GM21381 (cell line): ENCODE data around the gene RRAGA.
"Not testable (repeated sequence)": the region's sequence is repeated elsewhere in the genome, so short reads cannot be mapped to it uniquely, and the experiment has no call there.

Experiments
- ATAC-seq: cut with Tn5 transposase; IDR thresholded peaks from one replicate; pipeline ENCODE4 v1.9.1; 2021; ENCODE audit warnings: mild to moderate bottlenecking, moderate library complexity; ENCODE audit not compliant: unreplicated experiment

RRAGA gene

GRCh38 chr9:19048966-19049916, at the start of gene RRAGA:
Gene RRAGA (plus strand): TSS chr9:19049427. CDS start chr9:19049660, 233 bp downstream.
- ATAC-seq = peak; percentile 87

GRCh38 chr9:19000133-19000532, 49.1 kb upstream of the RRAGA start:
- ATAC-seq = no peak

GRCh38 chr9:19009391-19009965, 39.7 kb upstream of the RRAGA start:
- no peak for ATAC-seq

- ATAC-seq = no peak
Measured at GRCh38 chr9:19018201-19018600, 31.0 kb upstream of the RRAGA start.

GRCh38 chr9:19020886-19021455, 28.3 kb upstream of the RRAGA start:
- no peak for ATAC-seq

- not testable (repeated sequence) for ATAC-seq
Measured at GRCh38 chr9:19021649-19022048, 27.6 kb upstream of the RRAGA start.

GRCh38 chr9:19022206-19022605, 27.0 kb upstream of the RRAGA start:
- no peak for ATAC-seq

- no peak for ATAC-seq
Measured at GRCh38 chr9:19023078-19023477, 26.1 kb upstream of the RRAGA start.

GRCh38 chr9:19026375-19026774, 22.9 kb upstream of the RRAGA start:
- ATAC-seq = no peak

- no peak for ATAC-seq
Measured at GRCh38 chr9:19027825-19028224, 21.4 kb upstream of the RRAGA start.

GRCh38 chr9:19028835-19029451, 20.3 kb upstream of the RRAGA start:
- peak; percentile 62 for ATAC-seq

GRCh38 chr9:19030899-19031298, 18.3 kb upstream of the RRAGA start:
- peak; percentile 48 for ATAC-seq

- ATAC-seq = no peak
Measured at GRCh38 chr9:19032406-19032805, 16.8 kb upstream of the RRAGA start.

GRCh38 chr9:19033015-19033414, 16.2 kb upstream of the RRAGA start, which contains the start of gene SAXO1:
Gene SAXO1 (minus strand): TSS chr9:19033209. CDS start chr9:19032908, 301 bp downstream.
- no peak for ATAC-seq

GRCh38 chr9:19036611-19037010, 12.6 kb upstream of the RRAGA start:
- ATAC-seq = no peak

GRCh38 chr9:19049917-19050636, 850 bp downstream of the RRAGA start:
- no peak for ATAC-seq

- no peak for ATAC-seq
Measured at GRCh38 chr9:19050637-19051591, 1.7 kb downstream of the RRAGA start.

GRCh38 chr9:19057033-19057432, 7.8 kb downstream of the RRAGA start:
- ATAC-seq = no peak

GRCh38 chr9:19074229-19074628, 25.0 kb downstream of the RRAGA start:
- ATAC-seq = no peak

- ATAC-seq = no peak
Measured at GRCh38 chr9:19074836-19075235, 25.6 kb downstream of the RRAGA start.
